ENCODE measurements around the gene GPRC5A.

GRCh38 chr12:12870465-12870864 lies 20.9 kb upstream of the GPRC5A start:
- no peak for TF ChIP-seq CTCF (IDR thresholded peaks at IDR 0.05)
- TF ChIP-seq POLR2A (IDR thresholded peaks at IDR 0.05) = no peak

Data from breast epithelium (tissue), 3 donors.